Measurements from ENCODE around the gene MCM5. TPM values are rescaled to one million over a fixed set of nuclear protein-coding genes. Genes with fewer than 3 reads are reported as not detected.
A peak's percentile ranks its signal among the peaks of the same experiment; 100 is the strongest.

Gene MCM5
- total RNA-seq, 1 experiment from 2014 or later: 194 TPM

DNA sequence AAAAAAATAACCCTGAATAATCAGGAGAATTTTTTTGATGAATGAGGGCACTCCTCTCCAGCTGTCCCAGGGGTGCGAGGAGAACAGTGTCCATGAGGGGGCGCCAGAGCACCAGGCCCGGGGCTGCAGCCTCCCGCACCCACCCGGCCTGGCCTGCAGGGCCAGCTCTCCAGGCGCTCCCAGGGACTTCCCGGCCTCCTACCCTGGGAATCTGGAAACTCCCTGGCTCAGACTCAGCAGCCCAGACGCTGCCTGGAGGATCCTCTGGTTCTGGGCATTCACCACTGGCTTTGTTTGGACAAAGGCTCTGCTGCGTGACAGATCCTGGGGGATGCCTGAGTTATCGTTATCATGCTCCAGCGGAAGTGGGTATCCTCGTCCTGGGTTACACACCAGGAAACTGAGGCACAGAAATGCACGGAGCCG, 31.0 kb downstream of the MCM5 start:
- ChIA-PET RAD21 (ENCODE audit: low non-redundant PET in 1 of 2, low total read pairs in 2 of 2, uncharacterized antibody in 2 of 2, unreplicated experiment in 2 of 2) (interaction anchor here (0.8 to 1.1 kb wide), 4 partner anchors 57 to 152 kb away, joined by 3 to 7 read pairs (median 4); no protein-coding TSS in a partner anchor), POLR2A (interaction anchor here (1.2 kb wide), 1 partner anchor 49 kb away, joined by 4 read pairs; no protein-coding TSS in a partner anchor), CTCF (interaction anchor here (1.0 to 1.7 kb wide), 12 partner anchors 18 to 693 kb away, joined by 3 to 9 read pairs (median 4); no protein-coding TSS in a partner anchor)
- no peak overlapping the region for H3K9ac ChIP-seq (ENCODE audit: low read length)
- H3K27me3 ChIP-seq (ENCODE audit: insufficient read depth, low read length): no peaks in the 10 kb centered on the region
- peak overlapping the region; percentile 13; the same call in 1 of the 2 replicates for H3K27ac ChIP-seq (ENCODE audit: low read depth, low read length)
- ATAC-seq: peak; percentile 88
- peaks cover 11 to 14% of the 10 kb centered on the region in 2 experiments for H3K4me1 ChIP-seq (ENCODE audit: control insufficient read depth in 1 of 2, insufficient read depth in 2 of 2, low read length in 2 of 2)
- H2AFZ ChIP-seq (ENCODE audit: low read depth, low read length, poor library complexity, severe bottlenecking): no peak overlapping the region
- no peak overlapping the region for H3K4me2 ChIP-seq (ENCODE audit: low read length)
- BruUV-seq (replicated peaks): no TSS peak
- DNase-seq (ENCODE audit: low read depth, low spot score): peak; percentile 32
- no peak overlapping the region for H3K4me3 ChIP-seq (replicated peaks in 1 of 2; ENCODE audit: low read depth in 1 of 2, low read length in 2 of 2)
- TF ChIP-seq RAD21 (IDR thresholded peaks at IDR 0.05; ENCODE audit: low read depth) (peak; percentile 88), SRF (IDR thresholded peaks at IDR 0.05; ENCODE audit: low read depth) (no peak)
- TF ChIP-seq, protein P1, sequence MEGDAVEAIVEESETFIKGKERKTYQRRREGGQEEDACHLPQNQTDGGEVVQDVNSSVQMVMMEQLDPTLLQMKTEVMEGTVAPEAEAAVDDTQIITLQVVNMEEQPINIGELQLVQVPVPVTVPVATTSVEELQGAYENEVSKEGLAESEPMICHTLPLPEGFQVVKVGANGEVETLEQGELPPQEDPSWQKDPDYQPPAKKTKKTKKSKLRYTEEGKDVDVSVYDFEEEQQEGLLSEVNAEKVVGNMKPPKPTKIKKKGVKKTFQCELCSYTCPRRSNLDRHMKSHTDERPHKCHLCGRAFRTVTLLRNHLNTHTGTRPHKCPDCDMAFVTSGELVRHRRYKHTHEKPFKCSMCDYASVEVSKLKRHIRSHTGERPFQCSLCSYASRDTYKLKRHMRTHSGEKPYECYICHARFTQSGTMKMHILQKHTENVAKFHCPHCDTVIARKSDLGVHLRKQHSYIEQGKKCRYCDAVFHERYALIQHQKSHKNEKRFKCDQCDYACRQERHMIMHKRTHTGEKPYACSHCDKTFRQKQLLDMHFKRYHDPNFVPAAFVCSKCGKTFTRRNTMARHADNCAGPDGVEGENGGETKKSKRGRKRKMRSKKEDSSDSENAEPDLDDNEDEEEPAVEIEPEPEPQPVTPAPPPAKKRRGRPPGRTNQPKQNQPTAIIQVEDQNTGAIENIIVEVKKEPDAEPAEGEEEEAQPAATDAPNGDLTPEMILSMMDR (IDR thresholded peaks at IDR 0.05 in 2 of 3, conservative IDR thresholded peaks at IDR 0.05 in 1 of 3; ENCODE audit: borderline replicate concordance in 1 of 3, insufficient read depth in 1 of 3, low read depth in 2 of 3, low read length in 2 of 3): peak; percentile 75 to 98 (median 94)
- H3K36me3 ChIP-seq (ENCODE audit: control insufficient read depth in 1 of 2, insufficient read depth in 2 of 2, low read length in 2 of 2): peaks cover 2 to 37% of the 10 kb centered on the region in 2 experiments; a peak in 2 of 4 replicates
- peaks cover 5% of the 10 kb centered on the region; the same call in 1 of the 2 replicates for H3K79me2 ChIP-seq (ENCODE audit: insufficient read depth, low read length)
- intact Hi-C loops (cut with micrococcal nuclease): loop anchor here (1.0 to 10.0 kb wide), 3 partner anchors 152 to 694 kb away; no protein-coding TSS in a partner anchor
- H3K9me2 ChIP-seq (ENCODE audit: insufficient read depth): no peaks in the 10 kb centered on the region
- H4K20me1 ChIP-seq (ENCODE audit: insufficient read depth): no peaks in the 10 kb centered on the region
- H3K9me3 ChIP-seq (ENCODE audit: control insufficient read depth in 1 of 2, insufficient read depth in 1 of 2, low read depth in 1 of 2, low read length in 2 of 2): peaks cover 8 to 11% of the 10 kb centered on the region in 2 experiments; a peak in 2 of 4 replicates

Measured in HCT116 (cell line).